K562 (cell line): ENCODE results near the gene ATXN1. TPM values are rescaled to one million over a fixed set of nuclear protein-coding genes. Genes with fewer than 3 reads are reported as not detected.

ENCODE experiments used
- ATAC-seq: fragments of 200-7000 bp; cut with Tn5 transposase; 3 replicates; pipeline ENCODE4 v1.9.1; 2020; ENCODE audit warnings: moderate library complexity
- BruUV-seq: library from RNA; stranded (reverse); fragments of 400-500 nt; replicated peaks from 2 replicates; lab custom pipeline; 2021; lab: Mats Ljungman, UMichigan
- CTCF ChIA-PET: fragments of 300-600 bp; formaldehyde crosslinking; extraction: SDS; loops from one replicate; lab custom pipeline; 2021; ENCODE audit warnings: low intra/inter-chr PET ratio; lab: Yijun Ruan, JAX
- POLR2A ChIA-PET: fragments of 300-600, 350-650 bp; sonication (Branson Sonifier 250); formaldehyde crosslinking; extraction: SDS; loops from one replicate; lab custom pipeline; 2021; ENCODE audit warnings: antibody characterized with exemption, inconsistent platforms; lab: Yijun Ruan, JAX
- DNase-seq, 4 experiments: peaks; one replicate each; pipeline versions ENCODE4 v3.0.0 to v3.0.0-alpha.2; 2011 to 2018; ENCODE audit warnings: low spot score in 3 of 4, mixed read lengths in 3 of 4; ENCODE audit errors: extremely low read depth in 1 of 4
- FAIRE-seq: peaks from 2 replicates; lab custom pipeline; 2011; peaks lifted over from hg19 to GRCh38; lab: Jason Lieb, UNC
- H2AFZ ChIP-seq: 2 replicates; pipeline ENCODE4 v1.6.0; 2011; ENCODE audit warnings: low read depth, low read length, control low read depth, inconsistent platforms
- H3K27ac ChIP-seq: fragments of 200-600 bp; 3 replicates; pipeline ENCODE4 v1.8.0; 2011; ENCODE audit warnings: low read depth, mild to moderate bottlenecking, control low read depth, inconsistent platforms, low read length, moderate library complexity, mixed read lengths; ENCODE audit errors: extremely low read depth
- H3K27me3 ChIP-seq, 2 experiments: fragments of 300-600 bp in 1 of 2; 2 replicates in 1 of 2; 3 replicates in 1 of 2; pipeline versions ENCODE4 v1.6.0 to v1.8.0; 2011; ENCODE audit warnings: inconsistent platforms in 2 of 2, low read length in 2 of 2, mild to moderate bottlenecking in 1 of 2, mixed read lengths in 1 of 2, moderate library complexity in 1 of 2; ENCODE audit not compliant: control insufficient read depth in 2 of 2, insufficient read depth in 2 of 2
- H3K36me3 ChIP-seq: fragments of 300-600 bp; 3 replicates; pipeline ENCODE4 v1.8.0; 2011; ENCODE audit warnings: mild to moderate bottlenecking, low read length, inconsistent platforms; ENCODE audit not compliant: control insufficient read depth, insufficient read depth
- H3K4me1 ChIP-seq, 2 experiments: fragments of 200-600 bp in 1 of 2; replicated peaks in 1 of 2; 2 replicates in 1 of 2; 3 replicates in 1 of 2; pipeline versions ENCODE4 v1.5.1 to v1.8.0; 2011; ENCODE audit warnings: inconsistent platforms in 2 of 2, low read length in 2 of 2, mild to moderate bottlenecking in 1 of 2, mixed read lengths in 1 of 2, moderate library complexity in 1 of 2; ENCODE audit not compliant: control insufficient read depth in 2 of 2, insufficient read depth in 2 of 2
- H3K4me2 ChIP-seq: 2 replicates; pipeline ENCODE4 v1.6.1; 2011; ENCODE audit warnings: low read length, control low read depth, inconsistent platforms, mixed read lengths; ENCODE audit not compliant: insufficient read depth
- H3K4me3 ChIP-seq: fragments of 200-600 bp; sonication (generic), shearing (Covaris generic); 2 replicates; pipeline ENCODE4 v1.5.1; 2016; ENCODE audit warnings: control low read depth, inconsistent platforms
- H3K79me2 ChIP-seq: fragments of 200-600 bp; 3 replicates; pipeline ENCODE4 v1.8.0; 2011; ENCODE audit warnings: low read length, inconsistent platforms; ENCODE audit not compliant: control insufficient read depth, insufficient read depth
- H3K9ac ChIP-seq, 2 experiments: 2 replicates each; pipeline versions ENCODE4 v1.6.0 to v1.6.1; 2011; ENCODE audit warnings: low read depth in 2 of 2, low read length in 2 of 2, control low read depth in 1 of 2, inconsistent platforms in 1 of 2, mild to moderate bottlenecking in 1 of 2, mixed read lengths in 1 of 2; ENCODE audit not compliant: insufficient read depth in 1 of 2
- H3K9me1 ChIP-seq: one replicate; pipeline ENCODE4 v1.6.0; 2011; ENCODE audit warnings: inconsistent platforms, mild to moderate bottlenecking, low read length, moderate library complexity; ENCODE audit not compliant: control insufficient read depth, insufficient read depth
- H3K9me3 ChIP-seq: replicated peaks from 2 replicates; pipeline ENCODE4 v1.5.1; 2011; ENCODE audit warnings: low read depth, low read length, inconsistent platforms; ENCODE audit not compliant: control insufficient read depth, insufficient read depth
- H4K20me1 ChIP-seq: replicated peaks from 2 replicates; pipeline ENCODE4 v1.6.1; 2011; ENCODE audit warnings: low read length, inconsistent platforms, mixed read lengths; ENCODE audit not compliant: control insufficient read depth, insufficient read depth
- BACH1 ChIP-seq: fragments of 200-800 bp; sonication (Bioruptor generic); IDR thresholded peaks from 2 replicates; pipeline ENCODE4 v1.6.1; 2016; ENCODE audit warnings: missing genetic modification characterization, missing compliant biosample characterization
- COPS2 ChIP-seq: fragments of 450-650 bp; conservative IDR thresholded peaks from 2 replicates; pipeline ENCODE4 v1.6.1; 2016; ENCODE audit warnings: mild to moderate bottlenecking, moderate library complexity
- CREB1 ChIP-seq, 2 experiments: sonication (generic) in 1 of 2; formaldehyde crosslinking in 1 of 2; IDR thresholded peaks; 2 replicates each; pipeline versions ENCODE4 v1.6.1 to v1.8.0; 2012 to 2022; ENCODE audit warnings: inconsistent platforms in 1 of 2, mild to moderate bottlenecking in 1 of 2, missing genetic modification reagents in 1 of 2, moderate library complexity in 1 of 2
- HMGN3 ChIP-seq: IDR thresholded peaks from 2 replicates; pipeline ENCODE4 v1.6.1; 2011; ENCODE audit warnings: borderline replicate concordance, low read depth, mild to moderate bottlenecking, mixed read lengths, low read length; ENCODE audit not compliant: insufficient read length; ENCODE audit errors: extremely low read depth
- NFIX ChIP-seq: fragments of 250-450 bp; sonication (Bioruptor Pico); IDR thresholded peaks from 2 replicates; pipeline ENCODE4 v1.4.0; 2020; ENCODE audit warnings: low read depth, mild to moderate bottlenecking, moderate library complexity
- NUFIP1 ChIP-seq: fragments of 450-650 bp; IDR thresholded peaks from 2 replicates; pipeline ENCODE4 v1.6.1; 2018; ENCODE audit not compliant: partially characterized antibody
- RBFOX2 ChIP-seq: fragments of 200-400 bp; formaldehyde crosslinking; IDR thresholded peaks from 2 replicates; pipeline ENCODE4 v1.6.1; 2017; ENCODE audit warnings: low read depth, mild to moderate bottlenecking, low read length, moderate library complexity
- SMC3 ChIP-seq: conservative IDR thresholded peaks from 2 replicates; pipeline ENCODE4 v1.6.1; 2011; ENCODE audit warnings: low read depth, low read length, improper control_type of control experiment; ENCODE audit not compliant: insufficient read depth
- ZNF232 ChIP-seq: sonication (generic); formaldehyde crosslinking; IDR thresholded peaks from 2 replicates; pipeline ENCODE4 v1.8.0; 2022; ENCODE audit warnings: mild to moderate bottlenecking, missing genetic modification reagents
- ZNF551 ChIP-seq: fragments of 250-450 bp; sonication (Bioruptor Pico); IDR thresholded peaks from 2 replicates; pipeline ENCODE4 v1.5.0; 2021; ENCODE audit warnings: mild to moderate bottlenecking, moderate library complexity
- WGBS: fragments of 100-300 bp; shearing (Covaris generic); methylation state at CpG from one replicate; pipeline ENCODE4 v1.1.6; 2016; ENCODE audit warnings: low coverage, mixed read lengths; ENCODE audit not compliant: insufficient coverage; ENCODE audit errors: missing lambda C conversion rate; 5-methylcytosine and 5-hydroxymethylcytosine counted together
- in situ Hi-C: fragments of 300-500 bp; cut with MboI; formaldehyde crosslinking; loops from 4 replicates; pipeline ENCODE4 v1.15.0; 2018; ENCODE audit warnings: inconsistent platforms, mixed read lengths
- intact Hi-C: fragments of 100-400 bp; cut with micrococcal nuclease; formaldehyde crosslinking; loops from 2 replicates; pipeline ENCODE4 v1.14.2; 2022
- polyA plus RNA-seq, 8 experiments: library from polyadenylated mRNA; depleted of rRNA in 4 of 8; stranded (reverse) in 5 of 8; unstranded in 3 of 8; fragments of >200 nt; fragmentation: Nextera tagmentation in 2 of 8; fragmentation: Illumina TruSeq in 1 of 8; extraction: Ambion mirVana in 2 of 8; extraction: Trizol in 1 of 8; gene quantifications; 2 replicates each; pipeline versions ENCODE4 v1.2.1 to v1.2.3, GENCODE V29; 2011 to 2014; ENCODE audit warnings: inconsistent platforms in 1 of 8, missing spikeins in 1 of 8
- total RNA-seq, 7 experiments: library from RNA; depleted of rRNA in 6 of 7; stranded (reverse); fragments of >200 nt in 6 of 7; fragmentation: Illumina TruSeq in 2 of 7; extraction: Trizol in 2 of 7; gene quantifications; 2 replicates each; pipeline versions ENCODE4 v1.2.1 to v1.2.3, GENCODE V29; 2011 to 2021; ENCODE audit warnings: low replicate concordance in 1 of 7
- TF ChIP-seq, protein P1 (sequence below): fragments of 250-450 bp; sonication (Bioruptor Pico); IDR thresholded peaks from 2 replicates; pipeline ENCODE4 v1.9.0; 2021; ENCODE audit warnings: mild to moderate bottlenecking
- TF ChIP-seq, protein P2 (sequence below): fragments of 250-450 bp; sonication (Bioruptor Pico); IDR thresholded peaks from 2 replicates; pipeline ENCODE4 v1.8.0; 2022; ENCODE audit warnings: inconsistent platforms, mild to moderate bottlenecking, moderate library complexity, borderline replicate concordance
- TF ChIP-seq, protein P3 (sequence below): conservative IDR thresholded peaks from 2 replicates; pipeline ENCODE4 v1.6.1; 2011; ENCODE audit warnings: low read depth, mild to moderate bottlenecking, low read length; ENCODE audit not compliant: control insufficient read depth

The ATXN1 gene
- total and polyA plus RNA-seq, 9 of the 15 experiments (the other 6 are each of a cell fraction or from before 2014, with no cell fraction given) = under 0.01 to 1.2 (median 0.58) TPM

DNA sequence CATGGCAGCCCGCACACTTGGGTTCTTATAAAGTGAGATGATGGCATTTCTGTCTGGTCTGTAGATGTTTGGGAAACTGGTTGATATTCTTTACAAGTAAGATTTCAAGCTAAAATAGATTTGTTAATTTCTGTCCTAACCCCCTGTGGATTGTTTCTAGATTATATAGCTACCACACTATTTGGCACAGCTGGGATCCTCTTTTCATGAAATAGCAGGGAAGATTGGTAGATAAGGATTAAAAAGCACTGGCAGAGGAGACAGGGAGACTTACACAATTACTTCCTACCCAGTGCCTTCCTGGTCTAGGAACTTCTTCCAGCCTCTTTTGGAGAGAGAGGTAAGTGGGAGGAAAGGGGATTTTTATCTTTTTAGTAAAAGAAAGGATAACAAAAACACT is 13.2 kb upstream of the ATXN1 start:
- BruUV-seq = no TSS peak
- ATAC-seq (no peak), DNase-seq (no peak), FAIRE-seq (no peak)
- H3K4me1 ChIP-seq = peaks cover 0 to 3% of the 10 kb centered on the region in 2 experiments; a peak in 2 of 5 replicates
- H3K9me3 ChIP-seq = no peaks in the 10 kb centered on the region
- intact Hi-C loops = no loop called here
- in situ Hi-C loops = no loop called here
- no peaks in the 10 kb centered on the region for H3K79me2 ChIP-seq
- no peaks in the 10 kb centered on the region for H3K9me1 ChIP-seq
- H3K4me2 ChIP-seq = no peak overlapping the region
- H3K27ac ChIP-seq = no peak overlapping the region
- no peaks in the 10 kb centered on the region for H4K20me1 ChIP-seq
- WGBS = 39% methylated on average over 1 of the region's 1 CpG
- no peaks in the 10 kb centered on the region for H3K36me3 ChIP-seq
- ChIA-PET POLR2A (interaction anchor here (0.6 to 0.7 kb wide), 2 partner anchors 457 to 507 kb away, joined by 3 read pairs; no protein-coding TSS in a partner anchor), CTCF (no interaction called here)
- TF ChIP-seq, protein P1, sequence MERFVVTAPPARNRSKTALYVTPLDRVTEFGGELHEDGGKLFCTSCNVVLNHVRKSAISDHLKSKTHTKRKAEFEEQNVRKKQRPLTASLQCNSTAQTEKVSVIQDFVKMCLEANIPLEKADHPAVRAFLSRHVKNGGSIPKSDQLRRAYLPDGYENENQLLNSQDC (CRISPR knock-in tag) = no peak
- no peak for TF ChIP-seq RBFOX2
- TF ChIP-seq BACH1 = no peak
- no peak for TF ChIP-seq ZNF551
- no peaks in the 10 kb centered on the region for H3K27me3 ChIP-seq
- H3K9ac ChIP-seq = no peak overlapping the region
- H2AFZ ChIP-seq = no peak overlapping the region
- no peak overlapping the region for H3K4me3 ChIP-seq

DNA sequence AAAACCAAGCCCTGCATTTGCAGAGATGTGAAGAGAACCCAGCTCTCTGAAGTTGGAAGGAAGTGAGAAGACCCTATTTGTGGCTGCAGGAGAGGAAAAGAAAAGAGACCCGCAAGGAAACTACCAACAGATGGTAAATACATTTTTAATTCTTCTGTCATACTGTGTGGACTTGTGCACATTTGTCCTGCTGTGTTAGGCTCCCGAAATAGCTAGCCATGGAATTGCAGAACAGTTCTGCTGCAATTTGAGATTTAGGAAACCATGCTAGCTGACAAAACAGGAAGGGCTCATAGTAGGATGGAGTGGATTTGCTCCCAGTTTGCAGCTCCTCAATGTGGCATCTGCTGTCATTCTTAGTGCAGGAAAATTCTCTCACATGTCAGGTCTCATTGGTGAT is 12.1 kb upstream of the ATXN1 start:
- 22% methylated on average over 2 of the region's 2 CpGs for whole genome bisulfite sequencing
- no peaks in the 10 kb centered on the region for H3K36me3 ChIP-seq
- H3K79me2 ChIP-seq = no peaks in the 10 kb centered on the region
- H3K4me1 ChIP-seq = peaks cover 0 to 13% of the 10 kb centered on the region in 2 experiments; a peak in 2 of 5 replicates
- no peak overlapping the region for H3K9ac ChIP-seq
- DNase-seq (no peak), FAIRE-seq (no peak)
- H3K4me2 ChIP-seq = no peak overlapping the region
- no peaks in the 10 kb centered on the region for H3K27me3 ChIP-seq
- no peak overlapping the region for H2AFZ ChIP-seq
- in situ Hi-C loops = no loop called here
- TF ChIP-seq COPS2 (no peak), ZNF232 (CRISPR knock-in tag) (no peak), NUFIP1 (no peak), HMGN3 (no peak), SMC3 (no peak), NFIX (CRISPR knock-in tag) (no peak), CREB1 (IDR thresholded peaks at IDR 0.05) (no peak), CREB1 (CRISPR knock-in tag; IDR thresholded peaks at IDR 0.05) (no peak)
- TF ChIP-seq, protein P2, sequence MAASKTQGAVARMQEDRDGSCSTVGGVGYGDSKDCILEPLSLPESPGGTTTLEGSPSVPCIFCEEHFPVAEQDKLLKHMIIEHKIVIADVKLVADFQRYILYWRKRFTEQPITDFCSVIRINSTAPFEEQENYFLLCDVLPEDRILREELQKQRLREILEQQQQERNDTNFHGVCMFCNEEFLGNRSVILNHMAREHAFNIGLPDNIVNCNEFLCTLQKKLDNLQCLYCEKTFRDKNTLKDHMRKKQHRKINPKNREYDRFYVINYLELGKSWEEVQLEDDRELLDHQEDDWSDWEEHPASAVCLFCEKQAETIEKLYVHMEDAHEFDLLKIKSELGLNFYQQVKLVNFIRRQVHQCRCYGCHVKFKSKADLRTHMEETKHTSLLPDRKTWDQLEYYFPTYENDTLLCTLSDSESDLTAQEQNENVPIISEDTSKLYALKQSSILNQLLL (CRISPR knock-in tag) = no peak
- TF ChIP-seq, protein P3, sequence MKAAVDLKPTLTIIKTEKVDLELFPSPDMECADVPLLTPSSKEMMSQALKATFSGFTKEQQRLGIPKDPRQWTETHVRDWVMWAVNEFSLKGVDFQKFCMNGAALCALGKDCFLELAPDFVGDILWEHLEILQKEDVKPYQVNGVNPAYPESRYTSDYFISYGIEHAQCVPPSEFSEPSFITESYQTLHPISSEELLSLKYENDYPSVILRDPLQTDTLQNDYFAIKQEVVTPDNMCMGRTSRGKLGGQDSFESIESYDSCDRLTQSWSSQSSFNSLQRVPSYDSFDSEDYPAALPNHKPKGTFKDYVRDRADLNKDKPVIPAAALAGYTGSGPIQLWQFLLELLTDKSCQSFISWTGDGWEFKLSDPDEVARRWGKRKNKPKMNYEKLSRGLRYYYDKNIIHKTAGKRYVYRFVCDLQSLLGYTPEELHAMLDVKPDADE = no peak
- TF ChIP-seq, all 486 proteins: peak for 0
- no TSS peak for BruUV-seq
- no peaks in the 10 kb centered on the region for H4K20me1 ChIP-seq
- H3K9me1 ChIP-seq = no peaks in the 10 kb centered on the region
- POLR2A ChIA-PET = interaction anchor here (0.6 kb wide), 1 partner anchor 192 kb away, joined by 4 read pairs; no protein-coding TSS in a partner anchor
- H3K27ac ChIP-seq = no peak overlapping the region
- H3K9me3 ChIP-seq = no peaks in the 10 kb centered on the region
- no peak overlapping the region for H3K4me3 ChIP-seq
- CTCF ChIA-PET = interaction anchor here (0.7 kb wide), 2 partner anchors 809 to 1082 kb away, joined by 4 to 5 read pairs; no protein-coding TSS in a partner anchor
- ATAC-seq = no peak
- intact Hi-C loops = no loop called here
